OCI-LY7 (cell line): ENCODE results near the gene COL18A1. TPM values are rescaled to one million over a fixed set of nuclear protein-coding genes. Genes with fewer than 3 reads are reported as not detected.

Experiments
- BruUV-seq: library from RNA; stranded (reverse); fragments of 400-500 nt; replicated peaks from 2 replicates; lab custom pipeline; 2021; lab: Mats Ljungman, UMichigan
- CTCF ChIA-PET: fragments of 300-600 bp; sonication (Branson Sonifier 250); formaldehyde crosslinking; loops from one replicate; lab custom pipeline; 2022; ENCODE audit warnings: antibody characterized with exemption; ENCODE audit not compliant: unreplicated experiment; lab: Charles Lee
- POLR2A ChIA-PET: fragments of 300-600 bp; sonication (Branson Sonifier 250); formaldehyde crosslinking; loops from one replicate; lab custom pipeline; 2022; ENCODE audit warnings: antibody characterized with exemption; lab: Charles Lee
- DNase-seq: peaks from one replicate; pipeline ENCODE4 v3.0.0-alpha.2; 2015; ENCODE audit warnings: low spot score
- H2AFZ ChIP-seq: fragments of 200-600 bp; sonication (generic), shearing (Covaris generic); 2 replicates; pipeline ENCODE4 v1.6.1; 2014; ENCODE audit warnings: mild to moderate bottlenecking, antibody characterized with exemption, low read length, moderate library complexity
- H3K27ac ChIP-seq: fragments of 200-600 bp; sonication (generic); 2 replicates; pipeline ENCODE4 v1.5.1; 2014; ENCODE audit warnings: mixed run types, low read depth, mild to moderate bottlenecking, moderate library complexity, low read length, inconsistent platforms; ENCODE audit not compliant: poor library complexity, severe bottlenecking
- H3K36me3 ChIP-seq: fragments of 200-600 bp; sonication (generic); 2 replicates; pipeline ENCODE4 v1.6.1; 2014; ENCODE audit warnings: mild to moderate bottlenecking, antibody characterized with exemption, low read length, moderate library complexity, mixed read lengths; ENCODE audit not compliant: insufficient read depth
- H3K4me1 ChIP-seq: fragments of 200-600 bp; sonication (generic); 2 replicates; pipeline ENCODE4 v1.5.1; 2014; ENCODE audit warnings: mild to moderate bottlenecking, low read length; ENCODE audit not compliant: insufficient read depth, poor library complexity, severe bottlenecking
- H3K4me2 ChIP-seq: fragments of 200-600 bp; sonication (generic); 2 replicates; pipeline ENCODE4 v1.6.1; 2014; ENCODE audit warnings: mild to moderate bottlenecking, low read length
- H3K4me3 ChIP-seq: fragments of 200-600 bp; sonication (generic); 2 replicates; pipeline ENCODE4 v1.5.1; 2014; ENCODE audit warnings: mild to moderate bottlenecking, low read depth, low read length; ENCODE audit not compliant: poor library complexity, severe bottlenecking
- H3K79me2 ChIP-seq: fragments of 200-600 bp; sonication (generic); 2 replicates; pipeline ENCODE4 v1.6.1; 2016; ENCODE audit warnings: low read depth, mild to moderate bottlenecking, low read length, moderate library complexity, mixed read lengths; ENCODE audit not compliant: insufficient read depth
- H3K9me2 ChIP-seq: fragments of 200-600 bp; sonication (generic); 2 replicates; pipeline ENCODE4 v1.6.1; 2016; ENCODE audit warnings: mild to moderate bottlenecking, low read length, mixed read lengths; ENCODE audit not compliant: insufficient read depth
- H3K9me3 ChIP-seq: fragments of 200-600 bp; sonication (generic); 2 replicates; pipeline ENCODE4 v1.6.1; 2014; ENCODE audit warnings: mild to moderate bottlenecking, mixed run types, low read length, mixed read lengths
- H4K20me1 ChIP-seq: fragments of 200-600 bp; sonication (generic); 2 replicates; pipeline ENCODE4 v1.6.1; 2014; ENCODE audit warnings: mild to moderate bottlenecking, antibody characterized with exemption, low read length, moderate library complexity, mixed read lengths; ENCODE audit not compliant: insufficient read depth
- CTCF ChIP-seq: fragments of 200-600 bp; sonication (generic); conservative IDR thresholded peaks from 2 replicates; pipeline ENCODE4 v1.5.1; 2014; ENCODE audit warnings: mild to moderate bottlenecking, antibody characterized with exemption, low read length, moderate library complexity, mixed read lengths
- EZH2phosphoT487 ChIP-seq: fragments of 200-600 bp; sonication (generic); IDR thresholded peaks from 2 replicates; pipeline ENCODE4 v1.6.1; 2018; ENCODE audit warnings: low read depth, borderline replicate concordance, mild to moderate bottlenecking, mixed run types, antibody characterized with exemption, low read length, moderate library complexity, mixed read lengths
- intact Hi-C: fragments of 100-400 bp; cut with micrococcal nuclease; formaldehyde crosslinking; loops from one replicate; pipeline ENCODE4 v1.10.0; 2022; ENCODE audit not compliant: unreplicated experiment
- total RNA-seq, 2 experiments: library from RNA; depleted of rRNA in 1 of 2; stranded (reverse); fragments of >200 nt in 1 of 2; shearing (Covaris generic) in 1 of 2; gene quantifications; 2 replicates each; pipeline ENCODE4 v1.2.3, GENCODE V29; 2014 to 2022

COL18A1 gene
- total RNA-seq, 2 experiments from 2014 or later = 0.23 to 7.4 TPM

GRCh38 chr21:45431781-45432572 lies 27.0 kb downstream of the COL18A1 start:
- no peaks in the 10 kb centered on the region for H3K9me2 ChIP-seq
- H3K4me1 ChIP-seq = no peaks in the 10 kb centered on the region
- H4K20me1 ChIP-seq = no peaks in the 10 kb centered on the region
- H3K79me2 ChIP-seq = no peaks in the 10 kb centered on the region
- H2AFZ ChIP-seq = no peak overlapping the region
- H3K9me3 ChIP-seq = no peaks in the 10 kb centered on the region
- no peak overlapping the region for H3K27ac ChIP-seq
- CTCF ChIA-PET = no interaction called here
- POLR2A ChIA-PET = no interaction called here
- intact Hi-C loops = no loop called here
- no peak overlapping the region for H3K4me3 ChIP-seq
- DNase-seq = no peak
- no peaks in the 10 kb centered on the region for H3K36me3 ChIP-seq
- no peak for TF ChIP-seq CTCF
- no peak for TF ChIP-seq EZH2phosphoT487
- BruUV-seq = no TSS peak
- H3K4me2 ChIP-seq = no peak overlapping the region

- TF ChIP-seq CTCF (no peak), EZH2phosphoT487 (no peak)
- Histone ChIP-seq H3K36me3 (no peaks in the 10 kb centered on the region), H3K9me3 (no peaks in the 10 kb centered on the region), H3K4me3 (no peak overlapping the region), H2AFZ (no peak overlapping the region), H3K79me2 (no peaks in the 10 kb centered on the region), H4K20me1 (no peaks in the 10 kb centered on the region), H3K4me2 (no peak overlapping the region), H3K4me1 (no peaks in the 10 kb centered on the region), H3K27ac (no peak overlapping the region), H3K9me2 (no peaks in the 10 kb centered on the region)
- ChIA-PET CTCF (no interaction called here), POLR2A (no interaction called here)
- BruUV-seq = no TSS peak
- intact Hi-C loops = no loop called here
- DNase-seq = no peak
Observed at GRCh38 chr21:45432575-45433255, 27.8 kb downstream of the COL18A1 start.

DNA sequence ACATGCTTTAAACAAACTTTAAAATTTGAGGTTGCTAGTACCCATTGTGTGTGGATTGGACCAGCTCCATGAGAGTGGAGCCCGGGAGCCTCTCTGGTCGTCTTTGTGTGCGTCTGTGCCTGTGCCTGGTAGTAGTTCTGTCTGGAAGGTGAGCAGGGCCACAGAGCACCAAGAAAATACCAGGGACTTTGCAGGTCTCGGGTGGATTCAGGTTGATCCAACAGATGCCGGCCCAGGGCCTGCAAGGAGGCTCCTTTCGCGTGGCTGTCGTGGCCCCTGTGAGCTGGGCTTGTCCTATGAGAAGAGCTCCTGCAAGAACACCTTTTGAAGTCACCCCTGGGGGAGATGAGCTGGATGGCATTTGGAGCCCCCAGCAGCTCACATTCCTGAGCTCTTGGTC lies 28.3 kb downstream of the COL18A1 start:
- Histone ChIP-seq H3K9me3 (no peaks in the 10 kb centered on the region), H3K9me2 (no peaks in the 10 kb centered on the region), H3K27ac (no peak overlapping the region), H3K79me2 (no peaks in the 10 kb centered on the region), H2AFZ (no peak overlapping the region), H3K4me2 (no peak overlapping the region), H3K4me1 (no peaks in the 10 kb centered on the region), H3K4me3 (no peak overlapping the region), H3K36me3 (no peaks in the 10 kb centered on the region), H4K20me1 (no peaks in the 10 kb centered on the region)
- no peak for DNase-seq
- TF ChIP-seq CTCF (no peak), EZH2phosphoT487 (no peak)
- CTCF ChIA-PET = no interaction called here
- no TSS peak for BruUV-seq
- POLR2A ChIA-PET = no interaction called here
- intact Hi-C loops = no loop called here
